KOPT-K1 (cell line): ENCODE measurements around the gene FYB1.

ENCODE experiments used
- H3K27ac ChIP-seq: fragments of 200-600 bp; sonication (generic); 2 replicates; pipeline ENCODE4 v1.5.1; 2016; ENCODE audit warnings: antibody characterized with exemption, mild to moderate bottlenecking, low read depth, low read length; ENCODE audit not compliant: poor library complexity, severe bottlenecking
- H3K36me3 ChIP-seq: fragments of 200-600 bp; sonication (generic); 2 replicates; pipeline ENCODE4 v1.5.1; 2017; ENCODE audit warnings: antibody characterized with exemption, mild to moderate bottlenecking, low read length, moderate library complexity; ENCODE audit not compliant: insufficient read depth
- H3K9me3 ChIP-seq: fragments of 200-600 bp; sonication (generic); 2 replicates; pipeline ENCODE4 v1.5.1; 2017; ENCODE audit warnings: antibody characterized with exemption, low read length, mild to moderate bottlenecking; ENCODE audit not compliant: insufficient read depth, poor library complexity, severe bottlenecking

FYB1 gene

GRCh38 chr5:39151745-39152144 is 67.6 kb downstream of the FYB1 start:
- H3K27ac ChIP-seq: no peak overlapping the region
- no peaks in the 10 kb centered on the region for H3K9me3 ChIP-seq
- H3K36me3 ChIP-seq: peaks cover 45% of the 10 kb centered on the region

DNA sequence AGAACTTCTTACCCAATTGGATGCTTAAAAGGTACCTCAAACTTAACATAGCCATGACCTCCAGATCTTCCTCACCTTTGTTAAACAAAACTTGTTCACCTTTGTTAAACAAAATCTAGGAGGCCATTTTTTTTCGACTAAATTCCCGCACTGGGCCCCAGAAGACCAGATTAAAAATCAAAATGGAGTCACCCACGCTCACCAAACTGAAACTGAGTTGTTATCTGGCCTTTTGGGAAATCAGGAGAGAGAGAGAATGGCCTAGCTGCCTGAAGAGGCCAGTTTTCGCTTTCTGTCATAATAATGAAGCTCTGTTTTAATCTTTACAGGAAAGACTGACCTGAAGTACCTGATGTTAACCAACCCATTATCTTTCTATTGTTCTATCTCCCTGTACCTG is 69.4 kb downstream of the FYB1 start:
- H3K27ac ChIP-seq: no peak overlapping the region
- H3K36me3 ChIP-seq: peaks cover 45% of the 10 kb centered on the region
- no peaks in the 10 kb centered on the region for H3K9me3 ChIP-seq

DNA sequence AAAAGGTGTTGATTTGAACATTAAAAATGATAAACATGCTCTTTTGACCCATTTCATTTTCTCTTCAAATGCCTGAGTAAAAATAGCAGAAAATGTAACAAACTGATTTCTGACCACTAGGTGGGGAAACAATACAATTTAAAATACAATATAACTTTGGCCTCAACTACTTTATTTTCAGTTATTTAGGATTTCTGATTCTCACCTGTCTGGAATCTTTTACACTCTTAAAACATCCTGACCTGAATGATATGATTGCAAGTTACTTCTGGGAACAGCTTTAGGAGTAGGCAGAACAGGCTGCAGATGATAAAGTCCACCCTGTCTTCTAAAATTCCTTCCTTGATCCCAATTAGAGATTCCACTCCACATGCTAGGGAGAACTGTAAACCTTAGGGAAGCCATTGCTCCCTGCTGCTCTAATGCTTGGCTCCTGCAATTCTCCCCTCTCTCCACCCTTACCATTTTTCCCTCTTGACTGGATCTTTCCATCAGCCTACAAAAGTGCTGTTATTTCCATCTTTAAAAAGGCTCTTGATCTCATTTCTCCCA is 70.3 kb downstream of the FYB1 start:
- no peaks in the 10 kb centered on the region for H3K9me3 ChIP-seq
- H3K36me3 ChIP-seq: peaks cover 52% of the 10 kb centered on the region
- H3K27ac ChIP-seq: peak overlapping the region; percentile 29

DNA sequence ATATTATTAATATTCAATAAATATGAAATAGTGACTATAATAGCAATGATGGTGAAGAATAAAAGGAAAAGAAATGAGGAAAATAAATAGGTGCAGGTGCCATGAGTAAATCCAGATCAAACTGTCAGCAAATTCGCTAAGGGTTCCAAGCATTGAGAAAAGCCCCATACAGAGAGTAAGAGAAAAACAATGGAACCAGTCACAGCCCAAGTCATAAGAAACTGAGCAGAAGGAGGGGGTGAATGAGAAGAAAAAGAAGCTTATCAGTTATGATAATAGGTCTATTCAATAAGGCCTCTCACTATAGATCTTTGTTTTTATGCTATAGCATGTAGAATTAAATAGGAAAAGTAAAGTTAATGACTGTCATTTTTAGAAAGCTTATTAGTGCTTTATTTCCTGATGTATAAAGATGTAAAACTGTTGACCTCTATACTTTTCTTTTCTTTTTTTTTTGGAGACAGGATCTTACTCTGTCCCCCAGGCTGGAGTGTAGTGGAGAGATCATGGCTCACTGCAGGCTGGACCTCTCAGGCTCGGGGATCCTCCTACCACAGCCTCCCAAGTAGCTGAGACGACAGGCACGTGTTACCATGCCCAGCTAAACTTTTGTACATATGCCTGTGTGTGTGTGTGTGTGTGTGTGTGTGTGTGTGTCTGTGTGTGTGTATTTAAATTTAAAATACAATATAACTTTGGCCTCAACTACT is 72.4 kb downstream of the FYB1 start:
- Histone ChIP-seq H3K9me3 (no peaks in the 10 kb centered on the region), H3K36me3 (peaks cover 42% of the 10 kb centered on the region), H3K27ac (no peak overlapping the region)

DNA sequence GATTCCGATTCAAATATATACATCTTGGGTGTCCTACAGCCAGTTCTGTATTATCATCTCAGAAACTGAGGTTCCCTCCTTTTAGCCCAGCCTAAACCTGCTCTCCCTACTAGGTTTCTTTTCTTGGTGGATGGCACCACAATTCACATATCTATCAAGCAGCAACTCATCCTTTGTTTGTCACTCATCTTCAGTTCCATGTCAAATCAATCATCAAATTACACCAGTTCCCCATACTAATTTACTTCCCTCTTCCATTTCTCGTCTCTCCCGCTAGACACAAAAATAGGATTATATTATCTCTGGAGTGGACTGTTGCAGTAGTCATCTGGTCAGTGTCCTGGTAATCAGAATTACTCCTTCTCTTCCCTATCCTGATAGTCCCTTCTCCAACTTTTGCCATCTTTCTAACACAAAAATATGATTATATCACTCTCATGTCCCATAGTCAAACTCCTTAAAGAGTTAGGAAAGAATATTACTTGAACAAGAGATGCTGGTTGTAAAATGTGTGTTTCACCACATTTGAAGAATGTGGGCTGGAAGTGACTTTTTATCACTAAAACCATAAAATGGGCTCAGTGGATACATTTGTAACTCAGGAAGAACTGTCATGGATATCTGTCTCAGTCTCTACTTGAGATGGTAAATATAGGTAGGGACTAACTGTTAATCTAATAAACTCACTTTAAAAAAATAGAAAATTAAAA is 76.1 kb downstream of the FYB1 start:
- no peak overlapping the region for H3K27ac ChIP-seq
- no peaks in the 10 kb centered on the region for H3K9me3 ChIP-seq
- peaks cover 45% of the 10 kb centered on the region for H3K36me3 ChIP-seq

DNA sequence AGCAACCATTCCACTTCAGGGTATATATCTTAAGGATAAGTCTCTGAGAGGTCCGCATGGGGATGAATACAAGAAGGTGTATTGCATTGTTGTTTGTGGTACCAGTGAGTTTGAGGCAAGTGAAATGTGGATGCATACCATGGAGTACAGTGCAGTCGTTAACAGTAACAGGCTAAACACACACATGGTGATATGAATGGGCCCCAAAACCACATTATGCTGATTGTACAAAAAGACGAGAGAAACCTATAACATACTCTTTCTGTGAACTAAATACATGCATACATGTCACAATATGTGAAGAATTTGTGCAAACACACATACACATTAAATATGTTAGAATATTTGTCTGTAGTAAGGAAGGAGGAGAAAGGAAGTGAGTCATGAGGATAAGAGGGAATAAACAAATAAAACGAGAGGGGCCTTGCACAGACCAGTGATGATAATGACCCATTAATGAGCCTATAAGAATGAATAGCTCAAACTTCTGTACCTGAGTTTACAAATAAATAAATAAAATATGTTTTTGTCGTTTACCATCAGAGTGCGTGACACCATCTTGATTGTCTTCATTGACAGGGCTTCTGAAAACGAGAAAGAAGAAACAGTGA is 78.7 kb downstream of the FYB1 start:
- peaks cover 69% of the 10 kb centered on the region for H3K36me3 ChIP-seq
- H3K9me3 ChIP-seq: no peaks in the 10 kb centered on the region
- no peak overlapping the region for H3K27ac ChIP-seq

DNA sequence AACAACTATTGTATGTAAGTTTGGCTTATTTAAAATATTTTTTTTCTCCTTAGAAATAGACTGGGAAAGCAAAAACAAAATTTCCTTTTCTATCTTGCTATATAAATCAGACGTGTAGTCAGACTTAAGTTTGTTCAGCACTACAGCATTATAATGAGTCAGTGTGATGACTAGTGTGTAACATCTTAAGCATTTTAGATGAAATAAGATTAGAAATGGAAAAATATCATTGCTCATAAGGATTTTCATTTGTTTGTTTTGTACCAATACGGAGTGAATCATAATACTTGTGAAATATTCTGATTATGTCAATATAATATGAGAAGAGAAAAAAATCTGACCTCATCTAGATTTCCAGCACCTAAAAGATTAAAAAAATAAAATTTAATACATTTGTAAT is 80.5 kb downstream of the FYB1 start:
- H3K36me3 ChIP-seq: peaks cover 79% of the 10 kb centered on the region
- H3K27ac ChIP-seq: no peak overlapping the region
- no peaks in the 10 kb centered on the region for H3K9me3 ChIP-seq

- Histone ChIP-seq H3K36me3 (peaks cover 83% of the 10 kb centered on the region), H3K27ac (no peak overlapping the region), H3K9me3 (no peaks in the 10 kb centered on the region)
Observed at GRCh38 chr5:39137819-39138451, 81.4 kb downstream of the FYB1 start.

- Histone ChIP-seq H3K9me3 (no peaks in the 10 kb centered on the region), H3K27ac (no peak overlapping the region), H3K36me3 (peaks cover 88% of the 10 kb centered on the region)
Observed at GRCh38 chr5:39137391-39137790, 82.0 kb downstream of the FYB1 start.

- Histone ChIP-seq H3K9me3 (no peaks in the 10 kb centered on the region), H3K36me3 (peaks cover 87% of the 10 kb centered on the region), H3K27ac (no peak overlapping the region)
Observed at GRCh38 chr5:39132792-39133191, 86.6 kb downstream of the FYB1 start.

DNA sequence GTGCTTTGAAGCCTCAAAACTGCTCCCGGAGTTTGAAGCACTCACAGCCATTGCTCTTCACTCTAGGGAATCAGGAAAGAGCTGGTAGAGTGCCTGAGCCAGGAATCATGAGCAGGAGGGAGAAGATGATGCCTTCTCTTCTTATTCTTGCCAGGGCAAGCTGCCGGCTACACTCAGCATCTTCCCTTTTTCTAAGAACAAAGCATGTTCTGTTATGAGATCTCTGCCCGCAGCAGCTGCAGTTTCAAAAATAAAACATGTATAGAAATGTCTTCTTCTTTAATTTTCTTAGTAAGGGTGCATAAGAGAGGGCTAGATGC is 87.3 kb downstream of the FYB1 start:
- no peak overlapping the region for H3K27ac ChIP-seq
- peaks cover 88% of the 10 kb centered on the region for H3K36me3 ChIP-seq
- H3K9me3 ChIP-seq: no peaks in the 10 kb centered on the region

- Histone ChIP-seq H3K9me3 (no peaks in the 10 kb centered on the region), H3K27ac (no peak overlapping the region), H3K36me3 (peaks cover 86% of the 10 kb centered on the region)
Observed at GRCh38 chr5:39131210-39132127, 87.9 kb downstream of the FYB1 start.

- H3K27ac ChIP-seq: no peak overlapping the region
- H3K36me3 ChIP-seq: peaks cover 87% of the 10 kb centered on the region
- H3K9me3 ChIP-seq: no peaks in the 10 kb centered on the region
Observed at GRCh38 chr5:39130716-39131115, 88.6 kb downstream of the FYB1 start.

DNA sequence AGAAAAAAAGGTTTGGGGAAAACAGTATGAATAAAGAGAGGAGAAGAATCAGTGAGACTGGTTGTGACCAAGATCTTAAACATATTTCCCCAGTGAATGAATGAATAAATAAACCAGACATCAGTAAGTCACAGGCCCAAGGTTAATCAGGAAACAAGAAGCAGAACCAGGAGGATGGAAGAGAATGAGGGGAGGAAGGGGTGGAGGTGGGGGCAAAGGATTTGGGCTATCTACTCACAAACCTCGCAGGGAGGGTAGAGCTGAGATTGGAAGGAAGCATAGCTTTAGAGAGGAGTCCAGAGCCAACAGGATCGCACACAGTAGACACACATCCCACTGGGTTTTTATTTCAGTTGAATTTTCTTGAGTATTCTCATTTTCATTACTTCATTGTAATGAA is 97.4 kb downstream of the FYB1 start:
- Histone ChIP-seq H3K9me3 (no peaks in the 10 kb centered on the region), H3K27ac (no peak overlapping the region), H3K36me3 (peaks cover 77% of the 10 kb centered on the region)
